Activated CD4-positive, alpha-beta memory T cell treated with anti-CD3 and anti-CD28 coated beads for 36 hours (primary cell): ENCODE data around the gene PREP. TPM values are rescaled to one million over a fixed set of nuclear protein-coding genes. Genes with fewer than 3 reads are reported as not detected.
"Not testable (repeated sequence)": the region's sequence is repeated elsewhere in the genome, so short reads cannot be mapped to it uniquely, and the experiment has no call there.

Experiments used
- CTCF ChIA-PET: fragments of 350-600 bp; sonication (Branson Sonifier 250); formaldehyde crosslinking; loops from one replicate; lab custom pipeline; 2021; ENCODE audit warnings: antibody characterized with exemption, inconsistent platforms; lab: Charles Lee
- POLR2A ChIA-PET: fragments of 350-600 bp; sonication (Branson Sonifier 250); formaldehyde crosslinking; loops from one replicate; lab custom pipeline; 2021; ENCODE audit warnings: antibody characterized with exemption; lab: Charles Lee
- DNase-seq: peaks from one replicate; pipeline ENCODE4 v3.0.0-alpha.2; 2020
- H3K27ac Mint-ChIP-seq: one replicate; pipeline ENCODE4 v1.8.0; 2021; ENCODE audit warnings: mixed read lengths
- H3K27me3 Mint-ChIP-seq: one replicate; pipeline ENCODE4 v1.8.0; 2021; ENCODE audit warnings: mixed read lengths
- H3K36me3 Mint-ChIP-seq: one replicate; pipeline ENCODE4 v1.8.0; 2021; ENCODE audit warnings: mixed read lengths
- H3K4me1 Mint-ChIP-seq: one replicate; pipeline ENCODE4 v1.8.0; 2021; ENCODE audit warnings: low read depth, mixed read lengths
- H3K4me3 Mint-ChIP-seq: one replicate; pipeline ENCODE4 v1.8.0; 2021; ENCODE audit warnings: mild to moderate bottlenecking, mixed read lengths
- H3K9me3 Mint-ChIP-seq: one replicate; pipeline ENCODE4 v1.8.0; 2021; ENCODE audit warnings: mixed read lengths
- intact Hi-C: fragments of 100-400 bp; cut with micrococcal nuclease; formaldehyde crosslinking; loops from one replicate; pipeline ENCODE4 v1.15.1; 2023
- total RNA-seq, 2 experiments: library from RNA; stranded (reverse); gene quantifications; one replicate each; pipeline ENCODE4 v1.2.3, GENCODE V29; 2021

PREP gene
- total RNA-seq, 2 experiments from 2014 or later = 42.7 to 45.7 TPM

DNA sequence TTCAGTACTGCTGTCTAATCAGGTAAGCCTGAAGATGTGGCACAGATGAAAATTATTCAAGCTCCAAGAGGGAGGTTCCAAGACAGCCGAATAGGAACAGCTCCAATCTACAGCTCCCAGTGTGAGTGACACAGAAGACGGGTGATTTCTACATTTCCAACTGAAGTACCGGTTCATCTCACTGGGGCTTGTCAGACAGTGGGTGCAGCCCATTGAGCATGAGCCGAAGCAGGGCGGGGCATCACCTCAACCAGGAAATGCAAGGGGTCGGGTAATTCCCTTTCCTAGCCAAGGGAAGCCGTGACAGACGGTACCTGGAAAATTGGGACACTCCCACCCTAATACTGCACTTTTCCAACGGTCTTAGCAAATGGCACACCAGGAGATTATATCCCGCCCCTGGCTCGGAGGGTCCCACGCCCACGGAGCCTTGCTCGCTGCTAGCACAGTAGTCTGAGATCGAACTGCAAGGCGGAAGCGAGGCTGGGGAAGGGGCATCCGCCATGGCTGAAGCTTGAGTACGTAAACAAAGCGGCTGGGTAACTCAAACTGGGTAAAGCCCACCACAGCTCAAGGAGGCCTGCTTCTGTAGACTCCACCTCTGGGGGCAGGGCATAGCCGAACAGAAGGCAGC is 64.4 kb downstream of the PREP start:
- H3K4me1 Mint-ChIP-seq, intact Hi-C loops, H3K4me3 Mint-ChIP-seq, H3K9me3 Mint-ChIP-seq, H3K27me3 Mint-ChIP-seq, H3K27ac Mint-ChIP-seq, POLR2A ChIA-PET, DNase-seq, CTCF ChIA-PET: not testable (repeated sequence)
- peaks cover 42% of the 10 kb centered on the region for H3K36me3 Mint-ChIP-seq

DNA sequence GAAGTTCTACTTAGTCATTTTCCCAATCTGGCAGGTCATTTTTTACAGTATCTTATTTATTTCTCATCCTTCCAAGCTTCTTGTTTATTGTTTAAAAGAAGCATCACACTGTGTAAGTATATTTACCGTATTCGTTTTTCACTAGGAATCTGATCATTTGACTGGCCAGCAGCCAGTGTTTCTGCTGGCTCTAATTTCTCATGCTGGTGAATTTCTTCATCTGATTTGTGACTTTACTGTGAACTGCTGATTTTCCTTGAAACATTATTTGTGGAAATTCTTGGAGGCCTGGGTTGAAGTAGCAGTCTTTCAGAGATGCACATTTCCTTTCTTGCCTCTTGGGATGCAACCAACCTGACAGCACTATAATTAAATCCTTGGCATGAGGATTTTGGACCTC is 65.9 kb downstream of the PREP start:
- H3K27me3 Mint-ChIP-seq = no peaks in the 10 kb centered on the region
- CTCF ChIA-PET = interaction anchor here (1.3 kb wide), 1 partner anchor 8 kb away, joined by 6 read pairs; no protein-coding TSS in a partner anchor
- no peak overlapping the region for H3K4me3 Mint-ChIP-seq
- no peaks in the 10 kb centered on the region for H3K9me3 Mint-ChIP-seq
- no peak for DNase-seq
- H3K4me1 Mint-ChIP-seq = no peaks in the 10 kb centered on the region
- intact Hi-C loops = no loop called here
- H3K36me3 Mint-ChIP-seq = peaks cover 39% of the 10 kb centered on the region
- POLR2A ChIA-PET = no interaction called here
- H3K27ac Mint-ChIP-seq = no peak overlapping the region

DNA sequence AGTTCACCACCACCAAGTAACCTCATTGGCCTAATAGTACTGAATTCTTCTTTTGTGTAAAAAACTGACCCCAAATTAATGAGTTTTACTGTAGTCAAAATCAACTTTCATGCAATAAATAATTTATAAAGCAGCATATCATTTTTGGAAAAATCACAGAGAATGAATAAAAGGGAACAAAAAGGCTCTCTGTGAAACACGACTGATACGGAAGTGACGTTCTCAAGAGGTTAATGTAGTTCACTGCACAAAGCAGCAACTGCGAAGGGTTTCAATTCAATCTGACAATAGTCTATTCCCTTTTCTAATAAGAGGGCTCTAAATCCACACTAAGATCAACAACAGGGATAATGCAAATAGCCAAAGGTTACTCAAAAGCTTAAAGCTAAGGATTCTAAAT is 70.3 kb downstream of the PREP start:
- DNase-seq = no peak
- H3K36me3 Mint-ChIP-seq = peaks cover 48% of the 10 kb centered on the region
- H3K27me3 Mint-ChIP-seq = no peaks in the 10 kb centered on the region
- POLR2A ChIA-PET = no interaction called here
- H3K4me3 Mint-ChIP-seq = no peak overlapping the region
- no peak overlapping the region for H3K27ac Mint-ChIP-seq
- CTCF ChIA-PET = interaction anchor here (0.7 kb wide), 1 partner anchor 145 kb away, joined by 3 read pairs; no protein-coding TSS in a partner anchor
- no peaks in the 10 kb centered on the region for H3K9me3 Mint-ChIP-seq
- peaks cover 5% of the 10 kb centered on the region for H3K4me1 Mint-ChIP-seq
- intact Hi-C loops = no loop called here

DNA sequence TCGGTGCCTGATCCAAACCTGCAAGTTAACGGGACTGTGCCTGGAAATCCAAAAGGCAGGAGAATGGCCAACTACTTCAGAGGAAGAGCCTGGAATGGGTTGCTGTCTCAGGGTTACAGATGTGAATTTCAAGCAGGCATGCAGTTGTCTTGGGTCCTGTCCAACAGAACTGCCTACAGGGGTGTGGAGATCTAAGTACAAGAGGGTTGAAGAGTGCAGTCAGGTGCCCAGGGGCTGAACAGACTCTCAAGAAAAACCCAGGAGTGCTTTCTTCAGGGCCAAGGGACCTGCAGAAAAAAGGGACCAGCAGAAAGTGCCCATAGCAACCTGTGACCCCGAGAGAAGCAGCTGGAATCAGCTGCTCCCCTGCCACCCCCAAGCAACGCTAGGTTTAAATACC is 71.0 kb downstream of the PREP start:
- peaks cover 5% of the 10 kb centered on the region for H3K4me1 Mint-ChIP-seq
- peaks cover 44% of the 10 kb centered on the region for H3K36me3 Mint-ChIP-seq
- DNase-seq = no peak
- no peak overlapping the region for H3K4me3 Mint-ChIP-seq
- H3K27ac Mint-ChIP-seq = no peak overlapping the region
- no peaks in the 10 kb centered on the region for H3K27me3 Mint-ChIP-seq
- ChIA-PET CTCF (no interaction called here), POLR2A (no interaction called here)
- intact Hi-C loops = no loop called here
- H3K9me3 Mint-ChIP-seq = no peaks in the 10 kb centered on the region

DNA sequence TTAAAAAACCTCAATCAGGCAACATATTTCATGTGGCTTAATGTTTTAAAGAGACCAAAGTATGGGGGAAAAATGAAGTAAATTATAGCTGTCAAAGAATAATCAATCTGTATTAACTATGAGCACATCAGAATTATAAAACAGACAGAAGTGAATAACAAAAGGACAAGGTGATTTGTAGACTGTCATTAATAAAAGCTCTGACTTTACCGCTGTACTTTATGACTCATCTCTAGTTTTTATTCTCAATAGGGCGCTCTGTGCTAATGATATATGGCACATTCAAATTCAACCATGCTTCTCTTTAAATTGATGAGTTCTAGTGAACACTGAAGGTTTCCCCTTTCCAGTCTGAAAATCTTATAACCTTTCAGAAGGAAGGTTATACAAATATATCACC is 72.0 kb downstream of the PREP start:
- H3K4me3 Mint-ChIP-seq = no peak overlapping the region
- peaks cover 5% of the 10 kb centered on the region for H3K4me1 Mint-ChIP-seq
- no peak for DNase-seq
- CTCF ChIA-PET = no interaction called here
- POLR2A ChIA-PET = no interaction called here
- H3K27ac Mint-ChIP-seq = no peak overlapping the region
- H3K9me3 Mint-ChIP-seq = no peaks in the 10 kb centered on the region
- peaks cover 45% of the 10 kb centered on the region for H3K36me3 Mint-ChIP-seq
- intact Hi-C loops = no loop called here
- no peaks in the 10 kb centered on the region for H3K27me3 Mint-ChIP-seq

DNA sequence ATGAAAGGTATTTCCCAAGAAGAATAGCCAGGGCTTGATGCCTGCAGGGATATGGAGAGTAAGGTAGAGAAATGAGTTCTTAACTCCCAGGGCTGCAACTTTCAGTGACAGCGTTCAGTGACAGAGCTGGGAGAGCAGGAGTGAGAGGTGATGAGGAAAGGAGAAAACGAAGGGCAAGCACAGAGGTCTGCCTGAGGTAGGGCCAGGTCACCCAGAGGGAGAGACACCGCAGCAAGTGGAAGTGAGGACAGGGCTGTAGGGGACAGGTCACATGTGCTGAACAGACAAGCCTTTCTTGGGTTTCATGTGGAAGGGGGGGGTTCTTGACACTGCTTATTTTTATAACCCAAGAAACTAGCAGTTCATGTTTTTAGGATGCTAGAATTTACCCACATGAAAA is 72.5 kb downstream of the PREP start:
- ChIA-PET CTCF (no interaction called here), POLR2A (no interaction called here)
- Mint-ChIP-seq H3K4me1 (peaks cover 5% of the 10 kb centered on the region), H3K27me3 (no peaks in the 10 kb centered on the region), H3K4me3 (no peak overlapping the region), H3K27ac (no peak overlapping the region), H3K36me3 (peaks cover 50% of the 10 kb centered on the region), H3K9me3 (no peaks in the 10 kb centered on the region)
- intact Hi-C loops = no loop called here
- no peak for DNase-seq

- POLR2A ChIA-PET = no interaction called here
- intact Hi-C loops = no loop called here
- Mint-ChIP-seq H3K4me3 (no peak overlapping the region), H3K27me3 (no peaks in the 10 kb centered on the region), H3K4me1 (peaks cover 5% of the 10 kb centered on the region), H3K9me3 (no peaks in the 10 kb centered on the region), H3K27ac (no peak overlapping the region), H3K36me3 (peaks cover 50% of the 10 kb centered on the region)
- CTCF ChIA-PET = interaction anchor here (0.7 kb wide), 1 partner anchor 10 kb away, joined by 6 read pairs; no protein-coding TSS in a partner anchor
- no peak for DNase-seq
Observed at GRCh38 chr6:105326833-105327770, 75.8 kb downstream of the PREP start.

DNA sequence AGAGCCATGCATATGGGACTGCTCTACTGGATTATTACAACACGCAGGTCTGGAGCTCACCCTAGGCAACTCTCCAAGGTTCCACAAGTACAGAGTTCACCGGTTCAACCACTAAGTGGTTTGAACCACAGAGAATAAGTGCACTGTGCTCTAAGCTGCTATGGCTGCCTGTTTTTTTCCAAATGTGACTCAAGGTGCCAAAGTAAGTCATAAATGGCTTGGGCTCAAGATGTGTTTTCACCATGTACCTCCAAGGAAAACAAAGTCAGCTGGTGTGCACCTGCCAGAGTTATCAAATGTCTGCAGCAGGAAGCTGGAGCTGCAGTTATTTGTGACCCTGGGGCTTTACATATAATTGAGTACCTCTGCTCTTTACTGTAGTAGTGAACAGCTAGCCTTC is 76.7 kb downstream of the PREP start:
- DNase-seq = no peak
- H3K9me3 Mint-ChIP-seq = no peaks in the 10 kb centered on the region
- H3K4me1 Mint-ChIP-seq = peaks cover 5% of the 10 kb centered on the region
- no peaks in the 10 kb centered on the region for H3K27me3 Mint-ChIP-seq
- intact Hi-C loops = no loop called here
- ChIA-PET CTCF (no interaction called here), POLR2A (no interaction called here)
- no peak overlapping the region for H3K4me3 Mint-ChIP-seq
- H3K27ac Mint-ChIP-seq = no peak overlapping the region
- H3K36me3 Mint-ChIP-seq = peaks cover 51% of the 10 kb centered on the region

DNA sequence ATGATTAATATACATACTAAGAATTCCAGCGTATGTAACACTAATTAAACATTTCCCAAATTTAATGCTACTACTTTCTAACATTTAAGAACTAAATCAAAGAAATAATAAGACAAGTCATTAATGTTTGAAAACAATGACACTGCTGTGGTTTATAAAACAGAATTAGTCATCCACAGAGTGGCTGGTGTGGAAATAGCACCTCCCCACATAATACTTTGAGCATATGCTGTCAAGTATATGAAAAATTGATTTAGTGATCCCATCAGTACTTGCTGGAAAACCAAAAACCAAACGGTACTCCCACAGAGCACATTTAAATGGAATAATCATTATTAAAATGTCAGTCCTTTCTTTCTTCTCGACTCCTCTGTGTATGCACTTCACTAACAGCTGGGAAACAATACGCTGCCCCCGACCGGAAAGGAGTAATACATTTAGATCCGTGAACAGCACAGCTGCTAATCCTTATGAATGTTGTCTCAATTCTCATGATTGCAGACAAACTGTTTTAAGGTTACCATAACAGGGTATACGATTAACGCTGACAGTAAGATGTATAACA is 78.4 kb downstream of the PREP start:
- DNase-seq = no peak
- H3K9me3 Mint-ChIP-seq = no peaks in the 10 kb centered on the region
- ChIA-PET CTCF (no interaction called here), POLR2A (no interaction called here)
- intact Hi-C loops = no loop called here
- peaks cover 36% of the 10 kb centered on the region for H3K36me3 Mint-ChIP-seq
- no peaks in the 10 kb centered on the region for H3K27me3 Mint-ChIP-seq
- no peak overlapping the region for H3K27ac Mint-ChIP-seq
- no peaks in the 10 kb centered on the region for H3K4me1 Mint-ChIP-seq
- no peak overlapping the region for H3K4me3 Mint-ChIP-seq

DNA sequence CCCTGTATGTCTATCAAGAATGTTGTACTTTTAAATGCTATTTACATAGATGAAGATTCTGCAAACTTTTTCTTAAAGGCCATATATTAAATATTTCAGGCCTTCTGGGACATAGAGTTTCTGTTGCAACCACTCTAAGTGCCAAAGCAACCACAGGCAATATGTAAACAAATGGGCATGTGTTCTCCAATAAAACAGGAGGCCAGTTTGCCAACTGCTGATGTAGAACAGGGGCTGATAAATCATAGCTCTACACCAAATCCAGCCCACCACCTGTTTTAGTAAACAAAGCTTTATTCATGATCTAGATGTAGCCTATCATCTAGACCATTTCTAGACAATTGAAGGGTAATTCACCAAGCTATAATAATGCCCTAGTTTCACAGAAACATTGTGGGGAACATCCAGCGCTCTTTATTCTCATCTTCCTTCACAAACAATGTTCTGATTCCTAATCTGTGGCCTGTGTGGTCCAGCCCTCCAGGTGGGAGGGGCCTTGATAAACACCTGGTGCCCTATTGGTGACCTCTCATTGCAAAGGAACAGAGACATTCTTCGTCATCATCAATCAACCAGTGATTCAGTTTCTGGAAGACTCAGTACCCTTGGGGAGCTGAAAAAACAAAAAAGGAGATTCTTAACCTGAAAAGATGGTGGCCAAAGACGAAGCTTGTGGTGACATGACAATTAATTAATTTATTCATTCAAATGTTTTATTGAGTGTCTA is 80.2 kb downstream of the PREP start:
- H3K27me3 Mint-ChIP-seq = no peaks in the 10 kb centered on the region
- H3K27ac Mint-ChIP-seq = no peak overlapping the region
- no peaks in the 10 kb centered on the region for H3K9me3 Mint-ChIP-seq
- H3K36me3 Mint-ChIP-seq = peaks cover 34% of the 10 kb centered on the region
- no peaks in the 10 kb centered on the region for H3K4me1 Mint-ChIP-seq
- intact Hi-C loops = no loop called here
- H3K4me3 Mint-ChIP-seq = no peak overlapping the region
- no peak for DNase-seq
- CTCF ChIA-PET = interaction anchor here (0.9 to 1.5 kb wide), 2 partner anchors 80 to 235 kb away, joined by 3 to 4 read pairs; partner anchors contain the start of gene PREP
- POLR2A ChIA-PET = no interaction called here

- intact Hi-C loops = no loop called here
- H3K4me1 Mint-ChIP-seq = no peaks in the 10 kb centered on the region
- H3K4me3 Mint-ChIP-seq = no peak overlapping the region
- POLR2A ChIA-PET = no interaction called here
- DNase-seq = no peak
- H3K27ac Mint-ChIP-seq = no peak overlapping the region
- CTCF ChIA-PET = interaction anchor here (1.5 kb wide), 1 partner anchor 234 kb away, joined by 4 read pairs; no protein-coding TSS in a partner anchor
- no peaks in the 10 kb centered on the region for H3K27me3 Mint-ChIP-seq
- no peaks in the 10 kb centered on the region for H3K9me3 Mint-ChIP-seq
- peaks cover 35% of the 10 kb centered on the region for H3K36me3 Mint-ChIP-seq
Observed at GRCh38 chr6:105321728-105322127, 81.2 kb downstream of the PREP start.

DNA sequence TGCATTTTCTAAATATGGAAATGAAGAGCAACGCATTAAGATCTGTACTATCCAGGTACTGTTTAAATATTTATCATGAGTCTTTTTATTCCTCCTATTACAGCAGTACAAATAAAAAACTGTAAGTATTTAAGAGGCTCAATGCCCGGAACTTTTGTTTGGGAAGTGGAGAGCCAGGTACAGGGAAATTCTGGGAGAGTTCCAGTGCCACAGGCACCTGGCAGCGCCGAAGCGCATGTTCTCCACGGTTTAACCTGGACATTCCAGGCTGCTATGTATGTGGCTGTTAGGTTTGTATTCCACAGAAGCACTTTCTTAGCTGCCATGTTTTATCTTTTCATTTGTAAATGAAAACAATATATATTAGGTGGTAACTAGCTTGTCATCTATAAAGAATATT is 81.7 kb downstream of the PREP start:
- ChIA-PET POLR2A (no interaction called here), CTCF (no interaction called here)
- Mint-ChIP-seq H3K4me1 (no peaks in the 10 kb centered on the region), H3K9me3 (no peaks in the 10 kb centered on the region), H3K4me3 (no peak overlapping the region), H3K36me3 (peaks cover 34% of the 10 kb centered on the region), H3K27ac (no peak overlapping the region), H3K27me3 (no peaks in the 10 kb centered on the region)
- intact Hi-C loops = no loop called here
- no peak for DNase-seq
